Adipose tissue (tissue), 3 donors: Measurements from ENCODE around the gene CEP41. TPM values are rescaled to one million over a fixed set of nuclear protein-coding genes. Genes with fewer than 3 reads are reported as not detected.

Source experiments
- H3K27ac ChIP-seq: one replicate; pipeline ENCODE4 v1.5.1; 2013; ENCODE audit warnings: low read depth, low read length
- WGBS, 3 donors: extraction: QIAGEN DNeasy Blood & Tissue Kit; methylation state at CpG; one replicate each; pipeline ENCODE4 v1.1.7; 2013; 5-methylcytosine and 5-hydroxymethylcytosine counted together
- polyA plus RNA-seq, 3 donors: library from polyadenylated mRNA; stranded (reverse); fragments of 200-250 nt; gene quantifications; one replicate each; pipeline ENCODE4 v1.2.3, GENCODE V29; 2013
- donor health status: healthy with polysubstance abuse.
- donor health status: Bipolar disorder and iron deficiency.
- donor health status: healthy.

The CEP41 gene
- polyA plus RNA-seq, 3 donors, result 4.0 to 6.2 (median 5.6) TPM

DNA sequence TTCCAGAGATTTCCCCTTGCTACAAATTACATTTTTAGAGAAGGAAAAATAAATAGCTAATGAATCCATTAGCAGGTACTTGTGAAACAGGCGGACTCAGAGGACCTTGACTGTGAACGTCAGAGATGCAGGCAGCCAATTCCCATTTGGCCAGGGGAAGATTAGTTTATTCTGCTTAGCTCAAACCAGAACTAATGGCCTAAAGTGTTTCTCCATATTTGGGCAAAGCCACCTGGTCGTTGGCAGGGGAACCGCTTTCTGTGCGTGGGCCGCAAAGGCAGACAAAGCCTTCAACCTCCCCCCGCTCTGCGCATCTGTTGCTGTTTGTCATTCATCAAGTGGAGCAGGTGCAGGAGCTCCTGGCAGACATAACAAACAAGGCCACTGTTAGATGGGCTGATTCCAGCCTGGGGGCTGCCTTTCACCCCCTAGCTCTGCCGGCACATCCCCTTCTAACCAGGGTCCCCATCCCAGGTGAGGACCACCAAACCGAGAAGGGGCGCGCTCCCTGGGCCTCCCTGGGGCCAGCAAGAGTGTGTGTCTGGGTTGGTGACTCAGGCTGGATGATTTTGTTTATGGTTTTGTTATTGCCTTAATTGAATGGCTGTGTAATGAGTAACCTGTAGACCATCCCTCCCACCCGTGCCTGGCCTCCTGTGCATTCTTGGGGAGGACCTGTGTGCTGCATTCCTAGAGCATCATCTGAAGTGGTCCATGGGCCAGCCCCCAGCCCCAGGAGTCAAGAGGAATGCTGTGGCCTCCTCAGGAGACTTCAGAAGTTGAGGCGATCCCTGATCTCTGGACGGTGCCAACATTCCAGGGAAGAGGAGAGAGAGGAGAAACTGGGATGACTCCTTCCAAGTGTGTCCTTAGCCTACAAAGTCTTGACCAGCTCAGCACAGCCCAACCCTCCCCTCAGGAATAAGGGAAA, 75.0 kb downstream of the CEP41 start:
- WGBS, 3 donors, result 60 to 84% (median 78%) methylated on average over 15 of the region's 15 CpGs

DNA sequence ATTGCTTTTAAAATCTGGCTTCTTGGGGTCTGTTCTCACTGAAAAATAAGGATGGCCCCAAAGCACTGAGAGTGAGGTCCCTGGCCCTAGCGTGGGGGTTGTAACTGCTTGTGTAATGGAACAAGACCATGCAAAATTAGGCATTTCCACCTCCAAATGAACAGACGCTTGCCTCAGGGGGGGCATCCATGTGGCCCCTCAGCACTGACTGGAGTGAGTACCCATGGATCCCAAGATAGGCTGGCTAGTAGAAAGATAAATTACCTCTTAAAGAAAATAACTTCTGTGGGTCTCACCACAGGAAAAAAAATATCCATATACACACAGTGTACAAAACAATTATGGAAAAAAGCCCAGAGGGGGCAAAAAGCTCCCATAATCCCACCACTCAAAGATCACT, 75.7 kb downstream of the CEP41 start:
- H3K27ac ChIP-seq, result no peak overlapping the region
- WGBS, 3 donors, result 76 to 93% (median 89%) methylated on average over 2 of the region's 2 CpGs

More for the DNA sequence above, 75.0 kb downstream of the CEP41 start:
- H3K27ac ChIP-seq, result no peak overlapping the region

DNA sequence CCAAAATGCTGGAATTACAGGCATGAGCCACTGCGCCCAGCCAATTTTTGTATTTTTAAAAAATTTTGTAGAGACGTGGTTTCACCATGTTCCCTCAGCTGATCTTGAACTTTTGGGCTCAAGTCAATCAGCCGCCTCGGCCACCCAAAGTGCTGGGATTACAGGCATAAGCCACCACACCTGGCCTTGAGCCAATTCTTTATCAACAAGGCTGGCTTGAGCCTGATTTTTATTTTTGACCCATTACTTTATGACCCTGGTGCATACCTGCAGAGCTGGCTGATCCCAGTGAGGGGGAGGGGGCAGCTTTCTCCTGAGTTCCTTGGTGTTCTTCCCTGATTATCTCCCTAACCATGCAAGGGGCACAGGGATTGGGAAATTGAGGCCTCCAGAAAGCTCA, 76.4 kb downstream of the CEP41 start:
- no peak overlapping the region for H3K27ac ChIP-seq
- 62 to 94% (median 92%) methylated on average over 4 of the region's 4 CpGs for WGBS, 3 donors

DNA sequence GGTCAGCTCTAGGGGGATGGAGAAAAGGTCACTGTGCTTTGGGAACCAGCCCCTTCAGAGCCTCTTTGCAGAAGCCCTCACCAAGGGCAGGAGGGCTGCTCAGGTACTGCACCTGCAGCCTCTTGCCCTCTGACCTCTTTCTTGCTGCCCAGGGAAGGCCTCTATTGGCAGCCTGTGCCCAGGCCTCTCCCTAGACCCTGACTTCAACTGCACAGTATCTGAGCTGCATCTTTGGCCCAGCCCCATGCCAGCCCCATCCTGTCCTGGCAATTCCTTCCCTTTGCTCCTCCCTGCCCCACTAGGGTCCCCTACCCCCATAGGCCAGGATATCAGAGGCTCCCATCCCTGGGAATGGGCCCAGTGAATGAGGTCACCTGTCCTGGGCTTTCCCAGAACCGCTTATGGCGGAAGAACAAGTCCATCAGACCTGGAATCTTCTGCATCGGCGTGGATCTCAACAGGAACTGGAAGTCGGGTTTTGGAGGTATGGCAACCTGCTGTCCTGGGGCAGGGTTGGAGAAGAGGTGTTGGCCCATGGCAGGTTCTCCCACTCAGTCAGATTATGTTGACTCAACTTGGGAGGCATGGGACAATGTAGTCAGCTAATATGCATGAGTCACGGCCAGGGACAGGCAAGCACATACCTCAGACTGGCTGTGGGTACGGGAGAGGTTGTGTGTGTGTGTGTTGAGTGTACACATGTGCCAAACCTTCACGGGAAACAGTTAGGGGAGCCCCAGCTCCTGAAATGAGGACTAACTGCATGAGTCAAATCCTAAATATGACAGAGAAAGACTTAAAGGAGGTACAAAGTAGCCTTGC, 77.6 kb downstream of the CEP41 start:
- 76 to 88% (median 80%) methylated on average over 8 of the region's 8 CpGs for WGBS, 3 donors
- no peak overlapping the region for H3K27ac ChIP-seq

DNA sequence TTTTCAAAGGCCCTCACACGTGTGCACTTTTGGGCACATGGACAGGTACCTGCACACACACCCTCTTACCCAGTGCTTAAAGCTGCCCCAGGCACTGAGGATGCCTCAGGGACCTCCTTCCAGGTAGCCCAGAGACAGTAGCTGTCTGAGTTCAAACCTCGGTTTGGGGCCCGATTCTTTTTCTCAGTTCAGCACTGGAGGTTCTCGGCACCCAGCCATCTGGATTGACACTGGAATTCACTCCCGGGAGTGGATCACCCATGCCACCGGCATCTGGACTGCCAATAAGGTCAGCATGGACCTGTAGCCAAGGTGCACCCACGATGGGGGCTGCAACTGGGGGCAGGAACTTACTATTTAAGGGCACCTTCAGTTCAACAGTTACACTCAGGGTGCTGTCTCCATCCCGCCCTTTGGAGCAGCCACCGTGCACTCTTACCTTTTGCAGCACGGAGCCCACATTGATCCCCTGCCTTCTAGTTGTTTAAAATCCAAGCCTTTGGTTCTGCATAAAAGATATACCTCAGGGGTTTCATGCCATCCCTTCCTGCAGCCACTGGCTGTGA, 78.5 kb downstream of the CEP41 start:
- WGBS, 3 donors, result 91 to 97% (median 94%) methylated on average over 10 of the region's 10 CpGs
- no peak overlapping the region for H3K27ac ChIP-seq

DNA sequence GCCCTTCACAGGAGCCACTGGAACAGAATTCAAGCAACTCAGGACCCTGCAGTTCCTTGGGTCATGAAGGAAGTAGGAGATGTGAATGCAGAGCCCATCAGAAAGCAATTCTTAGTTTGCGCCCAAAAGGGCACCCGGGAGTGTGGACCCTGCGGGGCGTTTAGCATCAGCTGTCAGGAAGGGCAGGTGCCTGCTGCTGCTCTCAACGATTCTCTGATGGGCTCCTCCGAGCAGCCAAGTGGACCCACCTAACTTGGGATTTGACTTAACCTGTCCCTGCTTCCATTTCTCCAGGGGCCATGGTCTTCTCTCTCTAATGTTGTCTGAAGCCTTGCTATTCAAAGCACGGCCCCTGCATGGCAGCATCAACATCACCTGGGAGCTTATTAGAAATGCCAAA, 79.1 kb downstream of the CEP41 start:
- WGBS, 3 donors, result 93 to 97% (median 95%) methylated on average over 7 of the region's 7 CpGs
- no peak overlapping the region for H3K27ac ChIP-seq

DNA sequence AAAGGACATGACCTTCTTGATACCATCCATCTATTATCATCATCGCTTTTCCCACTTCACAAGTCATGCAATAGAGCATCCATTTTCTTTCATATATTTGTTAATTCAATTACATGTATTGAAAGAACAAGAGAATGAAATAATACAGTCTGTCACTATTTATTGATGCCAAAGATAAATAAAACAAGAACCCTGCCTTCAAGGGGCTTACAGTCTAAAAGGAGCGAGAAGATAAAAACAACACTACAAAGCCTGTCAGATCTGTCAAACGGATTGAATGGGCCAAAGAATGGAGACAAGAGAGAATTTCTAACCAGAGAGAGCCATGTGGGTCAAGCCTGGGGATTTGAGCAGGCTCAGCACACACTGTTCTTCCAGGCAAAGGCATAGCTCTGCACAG, 80.3 kb downstream of the CEP41 start:
- 92 to 98% (median 95%) methylated on average over 3 of the region's 3 CpGs for WGBS, 3 donors
- no peak overlapping the region for H3K27ac ChIP-seq

DNA sequence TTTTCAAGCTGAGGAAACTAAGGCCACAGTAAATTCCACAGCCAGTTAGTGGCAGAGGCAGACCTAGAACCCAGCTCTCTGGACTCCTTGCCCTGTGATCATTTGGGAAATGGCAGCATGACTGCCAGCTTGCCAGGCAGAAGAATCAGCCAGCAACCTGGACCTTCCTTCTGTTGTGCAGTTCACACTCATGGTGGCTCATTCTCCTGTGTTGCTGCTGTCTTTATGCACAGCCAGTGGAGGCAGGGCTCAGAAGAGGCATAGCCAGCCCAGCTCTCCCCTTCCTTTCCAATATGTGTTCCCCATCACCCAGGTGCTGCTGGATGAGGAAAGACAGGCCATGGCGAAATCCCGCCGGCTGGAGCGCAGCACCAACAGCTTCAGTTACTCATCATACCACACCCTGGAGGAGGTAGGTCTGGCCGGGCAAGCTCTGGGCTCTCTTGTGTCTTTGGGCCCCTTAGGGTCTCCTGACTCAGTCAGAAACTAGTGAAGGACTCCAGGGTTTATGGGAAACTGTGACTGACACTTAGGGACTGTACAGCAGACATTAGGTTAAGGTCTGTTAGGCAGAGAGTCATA, 81.4 kb downstream of the CEP41 start:
- WGBS, 3 donors, result 90 to 97% (median 91%) methylated on average over 5 of the region's 5 CpGs

DNA sequence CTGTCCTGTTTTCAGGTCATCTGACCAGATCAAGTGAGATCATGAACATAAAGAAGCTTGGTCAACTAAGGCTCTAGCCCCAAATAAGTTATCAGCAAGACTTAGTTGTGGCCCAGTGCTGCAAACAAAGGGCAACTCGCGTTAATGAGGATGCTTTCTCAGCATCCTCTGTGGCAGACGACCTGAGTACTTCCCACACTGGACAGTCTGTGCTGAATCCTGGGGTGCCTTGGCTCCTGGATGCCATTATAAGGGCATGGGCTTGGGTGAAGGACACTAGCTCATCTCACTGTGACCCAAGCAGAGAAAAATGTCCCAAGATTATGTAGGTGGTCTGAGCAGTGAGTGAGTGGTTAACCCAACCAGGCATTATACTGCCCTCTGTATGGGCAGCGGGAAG, 82.3 kb downstream of the CEP41 start:
- no peak overlapping the region for H3K27ac ChIP-seq
- 88 to 95% (median 93%) methylated on average over 4 of the region's 4 CpGs for WGBS, 3 donors

More for the DNA sequence above, 81.4 kb downstream of the CEP41 start:
- no peak overlapping the region for H3K27ac ChIP-seq

DNA sequence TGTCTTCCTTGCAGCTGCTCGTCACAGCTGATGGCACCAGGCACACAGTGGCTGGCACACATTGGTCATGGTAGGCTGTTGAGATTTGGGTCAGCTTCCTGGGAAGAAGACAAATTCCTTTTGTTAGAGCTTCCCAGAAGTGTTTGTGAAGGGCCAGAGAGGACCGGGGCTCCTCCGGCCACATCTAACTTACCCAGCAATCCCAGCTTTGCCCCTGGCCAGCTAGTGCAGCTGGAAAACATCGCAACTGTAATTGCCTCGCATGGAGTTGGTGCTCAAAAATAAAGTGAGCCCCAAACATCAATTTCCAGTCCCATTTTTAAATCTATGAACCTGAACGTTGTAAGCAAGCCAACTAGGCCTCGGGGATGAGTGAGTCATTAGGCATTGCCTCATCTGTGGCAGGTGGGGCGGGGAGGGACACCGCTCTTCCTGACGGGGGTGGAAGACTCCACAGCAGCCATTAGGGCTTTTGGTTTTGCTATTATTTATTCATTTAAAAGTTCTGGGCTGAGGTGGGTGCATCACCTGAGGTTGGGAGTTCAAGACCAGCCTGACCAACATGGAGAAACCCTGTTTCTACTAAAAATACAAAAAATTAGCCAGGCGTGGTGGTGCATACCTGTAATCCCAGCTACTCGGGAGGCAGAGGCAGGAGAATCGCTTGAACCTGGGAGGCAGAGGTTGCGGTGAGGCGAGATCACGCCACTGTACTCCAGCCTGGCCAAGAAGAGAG, 83.8 kb downstream of the CEP41 start:
- WGBS, 3 donors, result 61 to 92% (median 63%) methylated on average over 16 of the region's 16 CpGs
- no peak overlapping the region for H3K27ac ChIP-seq

DNA sequence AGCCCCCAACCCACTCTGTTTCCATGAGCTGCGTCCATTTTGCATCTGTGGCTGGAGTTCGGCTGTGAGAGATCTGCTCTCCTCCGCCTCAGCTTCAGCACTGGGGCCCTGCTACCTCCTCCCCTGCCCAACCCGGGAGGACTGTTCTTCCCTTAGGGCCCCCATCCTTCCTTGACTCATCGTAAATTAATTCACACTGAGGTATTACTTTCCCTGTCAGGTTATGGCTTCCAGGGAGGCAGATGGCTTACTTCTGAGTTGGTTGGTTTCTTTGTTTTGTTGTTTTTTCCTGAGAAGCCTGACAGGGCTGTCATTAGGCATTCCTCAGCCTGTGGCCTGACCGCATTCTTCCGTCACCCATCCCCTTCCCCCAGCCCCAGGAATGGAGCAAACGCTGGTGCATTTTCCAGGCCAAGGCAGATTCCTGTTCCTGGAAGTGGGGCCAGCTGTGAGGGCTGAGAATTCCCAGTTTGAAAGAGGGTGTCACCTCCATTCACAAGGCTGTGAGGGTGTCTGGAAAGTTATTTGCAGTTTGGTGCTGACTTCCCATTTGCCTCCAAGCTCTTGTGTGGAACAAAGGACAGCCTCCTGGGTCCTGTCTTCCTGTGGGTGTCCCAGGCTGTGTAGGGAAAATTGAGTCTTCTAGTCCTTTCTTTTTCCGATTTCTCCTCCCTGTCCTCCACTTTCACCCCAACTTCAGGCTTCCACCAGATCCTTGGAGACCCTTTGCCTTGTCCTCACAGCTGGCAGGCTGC, 84.5 kb downstream of the CEP41 start:
- 43 to 68% (median 49%) methylated on average over 9 of the region's 9 CpGs for WGBS, 3 donors
- no peak overlapping the region for H3K27ac ChIP-seq

DNA sequence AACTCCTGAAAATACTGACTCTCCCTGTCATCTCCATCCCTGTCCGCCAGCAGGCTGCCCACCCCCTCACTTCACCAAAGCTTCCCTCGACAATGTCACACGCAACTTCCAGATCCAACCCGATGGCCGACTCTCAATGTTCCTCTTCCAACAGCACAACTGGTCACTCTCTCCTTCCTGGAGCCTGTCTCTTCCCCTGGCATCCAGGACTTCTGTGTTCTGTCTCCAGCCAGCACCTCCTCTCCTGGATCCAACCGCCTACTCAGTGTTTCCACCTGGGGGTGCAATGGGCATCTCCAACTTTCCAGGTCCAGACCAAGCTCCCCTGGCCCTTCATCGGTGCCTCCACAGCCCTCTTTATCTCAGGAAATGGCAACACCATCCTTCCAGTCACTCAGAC, 87.6 kb downstream of the CEP41 start:
- 78 to 93% (median 92%) methylated on average over 7 of the region's 7 CpGs for WGBS, 3 donors

DNA sequence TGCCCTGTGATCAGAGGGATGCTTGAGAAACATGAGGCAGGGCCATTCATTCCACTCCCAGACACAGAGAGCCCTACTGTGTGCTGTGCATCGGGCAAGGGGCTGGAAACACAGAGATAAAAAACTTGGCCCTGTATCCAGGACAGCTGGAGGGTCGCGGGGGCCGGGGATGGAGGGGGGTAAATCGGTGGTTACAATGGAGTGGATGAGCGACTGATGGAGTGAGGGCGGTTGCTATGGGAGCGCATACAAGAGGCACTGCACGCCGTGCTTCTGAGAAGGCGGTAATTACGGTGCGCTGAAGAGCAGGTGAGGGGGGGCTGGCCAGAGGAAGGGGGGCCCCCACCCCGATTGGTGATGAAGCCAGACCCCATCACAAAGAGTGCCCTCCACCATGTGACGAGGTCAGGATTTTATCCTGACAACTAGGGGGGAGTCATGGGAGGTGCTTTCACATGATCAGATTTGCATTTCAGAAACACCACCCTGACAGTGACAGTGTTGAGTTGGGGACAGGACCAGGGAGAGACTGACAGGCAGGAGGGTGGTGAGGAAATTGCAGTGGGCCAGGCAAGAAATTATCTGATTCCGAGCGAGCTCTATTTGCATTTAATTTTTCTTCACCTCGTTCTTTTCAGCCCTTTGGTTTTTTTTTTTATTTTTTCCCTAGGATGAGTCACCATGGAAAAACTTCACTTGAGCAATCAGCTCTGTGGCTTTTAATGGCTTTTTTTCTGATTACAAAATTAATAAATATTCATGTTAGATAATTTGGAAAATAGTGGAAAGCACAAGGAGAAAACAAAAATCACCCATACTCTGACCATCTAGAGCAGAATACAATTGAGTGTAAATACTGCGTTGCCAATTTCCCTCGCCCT, 88.4 kb downstream of the CEP41 start:
- 59 to 70% (median 66%) methylated on average over 20 of the region's 20 CpGs for WGBS, 3 donors
- no peak overlapping the region for H3K27ac ChIP-seq

More for the DNA sequence above, 87.6 kb downstream of the CEP41 start:
- no peak overlapping the region for H3K27ac ChIP-seq

DNA sequence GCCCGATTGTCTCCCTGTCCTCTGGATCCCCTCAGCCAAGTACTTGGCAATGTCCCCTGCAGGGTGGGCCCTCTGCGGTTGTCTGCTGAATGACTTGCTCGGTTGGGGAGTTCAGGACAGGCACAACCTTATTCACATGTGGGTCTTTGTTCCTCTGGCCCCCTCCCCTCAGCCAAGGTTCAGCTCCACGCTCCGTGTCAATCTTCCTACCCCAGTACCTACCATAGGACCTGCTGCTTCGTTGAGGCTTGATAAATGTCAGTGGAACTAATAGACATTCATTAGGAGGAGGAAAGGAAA, 89.1 kb downstream of the CEP41 start:
- 61 to 85% (median 68%) methylated on average over 6 of the region's 6 CpGs for WGBS, 3 donors
- no peak overlapping the region for H3K27ac ChIP-seq

DNA sequence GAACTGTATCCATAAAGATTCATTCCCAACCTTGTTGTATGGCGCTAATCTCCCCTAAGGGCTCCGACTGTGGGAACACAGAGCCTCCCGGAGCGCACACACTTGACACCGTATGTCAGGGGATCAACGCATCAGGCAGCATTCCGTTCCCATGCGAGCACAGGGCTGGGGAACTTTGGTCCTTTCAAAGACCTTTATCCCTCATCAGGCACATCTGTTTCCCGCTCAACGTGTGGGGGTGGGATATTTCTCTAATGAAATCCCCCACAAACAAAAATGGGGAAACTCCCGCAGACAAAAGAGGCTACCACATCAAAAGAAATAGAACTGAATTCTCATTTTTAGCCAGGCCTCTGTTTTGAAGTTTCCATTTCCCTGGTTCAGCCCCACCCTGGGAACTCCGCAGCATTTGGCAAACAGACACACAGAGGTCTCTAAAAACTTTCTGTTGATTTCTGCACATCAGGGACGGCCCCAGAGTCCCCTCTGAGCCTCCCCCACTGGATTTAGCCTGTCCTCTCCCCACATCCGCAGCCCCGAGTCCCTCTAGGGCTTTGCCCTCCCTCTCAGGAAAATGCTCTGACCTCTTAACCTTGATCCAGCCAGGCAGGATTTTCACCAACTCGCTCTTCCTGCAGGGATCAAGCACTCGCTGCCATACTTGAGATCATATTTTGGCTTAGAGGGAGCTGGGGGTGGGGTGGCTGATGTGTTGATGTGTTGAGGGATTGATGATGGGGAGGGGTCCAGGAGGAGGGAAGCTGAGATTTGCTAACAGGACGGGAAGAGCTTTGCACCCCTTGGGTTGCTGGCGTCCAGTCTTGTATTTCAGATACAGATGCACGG, 89.6 kb downstream of the CEP41 start:
- 43 to 77% (median 56%) methylated on average over 20 of the region's 20 CpGs for WGBS, 3 donors
- no peak overlapping the region for H3K27ac ChIP-seq
